HG03159 (cell line): ENCODE results near the gene DDX31.

Source experiments
- ATAC-seq: cut with Tn5 transposase; IDR thresholded peaks from one replicate; pipeline ENCODE4 v1.9.1; 2021; ENCODE audit warnings: mild to moderate bottlenecking, moderate library complexity; ENCODE audit not compliant: unreplicated experiment

DDX31 gene

GRCh38 chr9:132638240-132638639 lies 31.5 kb downstream of the DDX31 start:
- ATAC-seq, result no peak

DNA sequence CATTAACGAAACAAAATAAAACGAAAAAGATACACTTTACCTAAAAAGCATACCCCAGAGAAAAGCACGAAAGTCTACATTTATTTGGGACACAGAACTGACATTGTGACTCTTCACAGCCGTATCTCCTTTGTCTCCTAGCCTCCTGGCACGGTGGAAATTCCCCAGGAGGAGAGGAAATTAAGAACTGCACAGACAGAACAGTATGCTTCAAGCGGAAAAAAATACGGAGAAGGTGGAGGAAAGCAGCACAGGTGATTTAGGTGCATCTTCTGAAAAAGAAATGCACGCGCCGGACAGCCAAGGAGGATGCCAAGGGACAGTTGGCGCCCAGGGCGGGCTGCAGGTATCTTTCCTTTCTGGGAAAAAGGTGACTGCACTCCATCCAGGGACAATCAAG lies 32.0 kb downstream of the DDX31 start:
- ATAC-seq, result no peak

- no peak for ATAC-seq
Measured at GRCh38 chr9:132637351-132637750, 32.4 kb downstream of the DDX31 start.

DNA sequence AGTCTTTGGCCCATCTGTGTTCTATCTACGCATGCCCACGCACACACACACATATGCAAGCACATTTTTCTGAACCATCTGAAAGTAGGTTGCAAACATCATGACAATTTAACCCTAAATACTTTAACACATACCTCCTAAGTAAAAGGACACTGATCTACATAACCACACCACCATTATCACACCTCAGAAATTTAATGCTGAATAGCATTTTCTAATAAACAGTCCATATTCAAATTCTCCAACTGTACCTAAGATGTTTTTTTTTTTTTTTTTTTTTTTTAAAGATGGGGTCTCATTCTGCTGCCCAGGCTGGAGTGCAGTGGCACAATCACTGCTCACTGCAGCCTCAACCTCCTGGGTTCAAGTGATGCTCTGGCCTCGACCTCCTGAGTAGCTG lies 35.5 kb downstream of the DDX31 start:
- no peak for ATAC-seq

- ATAC-seq, result no peak
Measured at GRCh38 chr9:132632413-132633129, 37.2 kb downstream of the DDX31 start.

GRCh38 chr9:132631685-132632084 lies 38.1 kb downstream of the DDX31 start:
- ATAC-seq, result no peak

DNA sequence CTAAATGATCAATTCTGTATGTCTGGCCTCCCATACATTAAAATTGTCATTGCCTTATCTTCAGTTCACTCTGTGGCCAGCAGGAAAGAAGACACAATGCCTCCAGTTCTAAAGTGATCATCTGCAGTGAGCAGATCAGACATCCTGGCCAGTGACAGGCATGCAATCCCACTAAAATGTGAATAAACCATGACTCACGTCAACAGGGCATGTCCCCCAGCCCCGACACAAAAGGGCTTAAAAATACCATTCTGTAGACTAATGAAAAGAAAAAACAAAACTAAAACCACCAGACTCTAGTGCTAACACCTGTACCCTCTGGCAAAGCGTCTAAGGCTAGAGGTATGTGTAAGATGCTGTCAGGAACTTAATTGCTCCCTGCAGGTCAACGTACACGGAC lies 38.5 kb downstream of the DDX31 start:
- no peak for ATAC-seq

DNA sequence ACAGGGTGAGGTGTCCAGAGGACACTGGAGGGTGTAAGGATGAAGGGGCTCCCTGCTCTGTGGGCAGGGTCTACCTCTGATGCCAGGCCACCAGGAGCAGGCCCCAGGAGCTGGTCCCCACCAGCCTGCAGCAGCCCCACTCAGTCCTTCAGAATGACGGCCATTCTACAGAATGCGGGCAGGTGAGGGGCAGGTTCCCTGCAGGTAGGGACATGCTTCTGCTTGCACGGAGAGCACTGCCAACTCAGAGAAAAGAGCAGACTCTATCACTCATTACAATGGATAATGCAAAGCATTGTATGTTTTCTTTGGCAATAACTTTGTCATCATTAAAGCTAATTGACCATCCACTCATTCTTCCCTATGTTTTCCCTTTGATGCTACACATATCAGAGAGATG lies 39.0 kb downstream of the DDX31 start:
- no peak for ATAC-seq

DNA sequence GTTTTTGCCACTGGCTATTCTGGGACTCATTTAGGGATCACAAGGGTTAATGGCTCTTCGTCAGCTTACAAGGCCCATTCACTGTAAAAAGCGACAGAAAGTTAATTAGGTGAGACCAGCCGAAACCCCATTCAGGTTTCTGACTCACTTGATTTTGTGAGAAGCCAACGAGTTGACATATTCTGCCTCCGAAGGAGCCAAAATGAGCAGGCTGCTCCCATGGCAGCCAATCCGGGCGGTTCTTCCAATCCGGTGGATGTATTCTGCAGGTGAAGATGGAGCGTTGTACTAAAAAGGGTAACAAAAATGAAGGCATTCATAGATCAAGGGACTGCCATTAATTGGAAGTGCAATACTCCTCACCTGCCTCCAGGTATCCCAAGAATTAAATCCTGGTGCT lies 39.7 kb downstream of the DDX31 start:
- no peak for ATAC-seq

GRCh38 chr9:132628746-132629145 lies 41.0 kb downstream of the DDX31 start:
- ATAC-seq, result no peak

DNA sequence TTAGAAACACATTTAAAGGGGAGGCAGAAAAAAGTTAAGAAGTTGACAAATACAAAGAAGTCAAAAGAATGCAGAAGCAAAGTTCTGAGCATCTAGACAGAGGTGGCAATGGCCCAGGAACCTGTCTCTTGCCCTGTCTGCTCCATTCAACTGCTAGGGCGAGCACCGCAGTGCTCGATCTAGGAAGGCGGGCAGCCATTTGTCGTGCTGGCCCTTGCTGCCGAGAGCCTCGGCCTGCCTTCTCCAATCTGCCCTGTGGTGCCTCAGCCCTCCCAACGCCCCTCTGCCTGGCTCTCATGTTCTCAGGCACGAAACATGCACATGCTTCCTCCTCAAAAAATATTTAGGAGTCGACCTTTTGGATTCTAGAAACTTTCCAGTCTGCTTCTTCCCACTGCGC lies 42.2 kb downstream of the DDX31 start:
- no peak for ATAC-seq

- ATAC-seq, result no peak
Measured at GRCh38 chr9:132627106-132627505, 42.7 kb downstream of the DDX31 start.

DNA sequence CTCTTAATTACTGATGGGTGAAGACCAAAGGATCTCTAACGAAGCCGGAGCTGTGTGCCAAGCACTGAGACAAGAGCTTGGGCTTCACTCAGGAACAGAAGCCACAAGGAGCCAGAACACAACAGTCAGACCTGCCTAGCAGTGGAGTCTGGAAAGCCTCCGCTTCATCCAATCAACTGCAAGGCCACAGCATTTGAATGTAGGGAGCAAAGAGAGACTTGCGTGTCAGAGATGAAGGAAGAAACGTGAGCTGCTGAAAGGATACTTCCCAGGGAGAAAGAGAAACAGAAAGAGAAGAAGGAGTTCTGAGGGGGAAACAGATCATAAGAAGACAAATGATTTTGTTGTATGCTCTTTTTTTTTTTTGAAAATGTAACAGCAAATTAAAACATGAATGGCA lies 43.5 kb downstream of the DDX31 start:
- no peak for ATAC-seq

DNA sequence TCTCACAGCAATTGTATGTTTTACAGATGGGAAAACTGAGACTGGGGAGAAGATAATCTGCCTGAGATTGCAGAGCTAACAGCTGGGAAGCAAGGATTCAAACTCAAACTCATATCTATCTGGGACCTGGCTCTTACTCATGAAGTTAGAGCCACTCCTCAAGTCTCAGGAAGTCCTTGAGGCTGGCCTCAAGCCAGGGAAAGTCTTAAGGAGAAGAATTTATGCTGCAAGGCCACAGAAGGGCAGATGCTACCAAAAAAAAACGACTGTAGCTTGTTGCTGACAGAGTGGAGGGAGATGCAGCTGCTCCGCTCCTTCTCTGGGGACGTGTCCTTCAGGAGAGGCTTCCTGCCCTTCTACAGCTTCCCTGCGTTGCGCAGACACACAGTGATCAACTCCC lies 47.6 kb downstream of the DDX31 start:
- no peak for ATAC-seq

DNA sequence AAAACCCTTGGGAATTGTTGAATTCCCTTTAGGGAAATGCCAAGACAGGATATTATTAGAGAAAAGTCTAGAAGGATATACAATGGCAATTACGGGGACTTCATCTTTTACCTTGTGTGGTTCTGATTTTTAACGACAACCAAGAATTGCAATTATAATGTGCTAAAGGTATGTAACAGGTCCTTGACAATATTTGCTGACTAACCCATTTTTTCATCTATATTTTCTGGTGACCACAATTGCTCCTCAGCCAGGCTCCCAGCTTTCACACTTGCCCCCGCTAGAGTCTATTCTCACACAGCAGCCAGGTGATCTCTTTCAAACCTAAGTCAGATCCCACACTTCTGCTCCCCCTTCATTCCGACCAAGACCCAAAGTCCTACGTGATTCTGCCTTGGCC lies 53.1 kb downstream of the DDX31 start:
- no peak for ATAC-seq

GRCh38 chr9:132615774-132616173 lies 54.0 kb downstream of the DDX31 start:
- ATAC-seq, result no peak

- no peak for ATAC-seq
Measured at GRCh38 chr9:132614324-132614723, 55.5 kb downstream of the DDX31 start.

GRCh38 chr9:132610661-132611060 lies 59.1 kb downstream of the DDX31 start:
- no peak for ATAC-seq

GRCh38 chr9:132609829-132610228 lies 60.0 kb downstream of the DDX31 start:
- no peak for ATAC-seq

- no peak for ATAC-seq
Measured at GRCh38 chr9:132609184-132609583, 60.6 kb downstream of the DDX31 start.

DNA sequence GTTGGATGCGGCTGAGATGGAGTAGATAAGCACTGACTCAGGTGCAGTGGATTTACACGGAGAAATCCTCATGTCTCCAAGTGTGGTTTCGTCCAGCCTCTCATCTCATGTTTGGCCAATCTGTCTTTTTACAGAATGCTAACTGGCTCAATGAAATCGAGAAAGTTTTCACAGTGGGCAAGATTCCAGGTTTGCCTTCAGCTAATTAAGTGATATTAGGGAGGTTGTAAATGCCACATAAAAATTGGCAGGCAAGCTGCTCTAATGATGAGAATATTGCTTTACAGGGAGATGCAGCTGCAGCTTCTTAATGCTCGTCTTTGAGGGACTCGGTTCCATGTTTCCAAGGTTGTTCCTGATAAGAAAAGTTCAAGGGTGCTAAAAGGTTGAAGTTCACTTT lies 63.7 kb downstream of the DDX31 start:
- ATAC-seq, result no peak

DNA sequence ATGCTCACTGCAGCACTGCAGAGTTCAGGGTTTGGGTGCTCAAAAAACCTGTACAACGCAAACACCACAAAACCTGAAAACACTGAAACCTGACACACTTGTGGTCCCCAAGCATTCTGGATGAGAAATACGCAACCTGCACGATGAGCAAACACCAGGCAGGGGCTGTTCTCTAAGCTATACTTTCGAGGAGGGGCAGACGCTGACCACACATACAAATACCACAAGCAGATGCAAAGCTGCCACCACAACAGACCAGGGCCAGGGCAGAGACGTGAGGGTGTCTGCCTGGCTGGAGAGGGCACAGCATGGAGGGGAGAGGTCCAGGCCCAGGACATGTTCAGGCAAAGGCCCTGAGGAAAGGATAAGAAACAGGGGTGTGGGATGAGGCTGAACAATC lies 64.4 kb downstream of the DDX31 start:
- no peak for ATAC-seq

GRCh38 chr9:132602207-132602606 lies 67.6 kb downstream of the DDX31 start:
- ATAC-seq, result no peak
